ENCODE results near the gene ASCL5. TPM values are rescaled to one million over a fixed set of nuclear protein-coding genes. Genes with fewer than 3 reads are reported as not detected.

The ASCL5 gene
- not detected for polyA plus RNA-seq

- Histone ChIP-seq H3K4me3 (ENCODE audit: low read depth in 1 of 2, low read length in 2 of 2) (no peak within 1 kb of the TSS), H3K27me3 (ENCODE audit: control insufficient read depth in 1 of 2, insufficient read depth in 2 of 2, low read length in 2 of 2) (no peaks in the 10 kb centered on the region), H3K36me3 (ENCODE audit: control insufficient read depth in 2 of 2, insufficient read depth in 2 of 2, low read length in 1 of 2) (no peaks in the 10 kb centered on the region), H3K4me1 (ENCODE audit: control insufficient read depth in 2 of 2, insufficient read depth in 2 of 2, low read length in 1 of 2) (peaks cover 0 to 8% of the 10 kb centered on the region in 2 donors), H3K9me3 (ENCODE audit: control insufficient read depth in 2 of 2, insufficient read depth in 1 of 2, low read depth in 1 of 2, low read length in 1 of 2) (no peaks in the 10 kb centered on the region), H3K27ac (ENCODE audit: low read depth in 2 of 2, low read length in 1 of 2) (no peak within 1 kb of the TSS)
- WGBS, 2 donors, result 54 to 58% methylated on average over 24 of the region's 24 CpGs
Measured at GRCh38 chr1:201126832-201127754, at the start of gene ASCL5. Gene ASCL5, minus strand, starts transcription at chr1:201127184. Its CDS starts 11,812 bp downstream, at chr1:201115372.

- H3K4me1 ChIP-seq (ENCODE audit: control insufficient read depth in 2 of 2, insufficient read depth in 2 of 2, low read length in 1 of 2), result peaks cover 0 to 5% of the 10 kb centered on the region in 2 donors
- no peak overlapping the region for H3K27ac ChIP-seq (ENCODE audit: low read depth in 2 of 2, low read length in 1 of 2)
- H3K9me3 ChIP-seq (ENCODE audit: control insufficient read depth in 2 of 2, insufficient read depth in 1 of 2, low read depth in 1 of 2, low read length in 1 of 2), result no peaks in the 10 kb centered on the region
- no peaks in the 10 kb centered on the region for H3K27me3 ChIP-seq (ENCODE audit: control insufficient read depth in 1 of 2, insufficient read depth in 2 of 2, low read length in 2 of 2)
- WGBS, 2 donors, result 78 to 80% methylated on average over 7 of the region's 7 CpGs
- no peak overlapping the region for H3K4me3 ChIP-seq (ENCODE audit: low read depth in 1 of 2, low read length in 2 of 2)
- H3K36me3 ChIP-seq (ENCODE audit: control insufficient read depth in 2 of 2, insufficient read depth in 2 of 2, low read length in 1 of 2), result no peaks in the 10 kb centered on the region
Measured at GRCh38 chr1:201175820-201176500, 49.0 kb upstream of the ASCL5 start.

- H3K27ac ChIP-seq (ENCODE audit: low read depth in 2 of 2, low read length in 1 of 2), result peak overlapping the region in 1 of 2 donors; percentile 9
- H3K4me3 ChIP-seq (ENCODE audit: low read depth in 1 of 2, low read length in 2 of 2), result no peak overlapping the region
- no peaks in the 10 kb centered on the region for H3K36me3 ChIP-seq (ENCODE audit: control insufficient read depth in 2 of 2, insufficient read depth in 2 of 2, low read length in 1 of 2)
- H3K4me1 ChIP-seq (ENCODE audit: control insufficient read depth in 2 of 2, insufficient read depth in 2 of 2, low read length in 1 of 2), result peaks cover 0 to 5% of the 10 kb centered on the region in 2 donors
- H3K27me3 ChIP-seq (ENCODE audit: control insufficient read depth in 1 of 2, insufficient read depth in 2 of 2, low read length in 2 of 2), result no peaks in the 10 kb centered on the region
- H3K9me3 ChIP-seq (ENCODE audit: control insufficient read depth in 2 of 2, insufficient read depth in 1 of 2, low read depth in 1 of 2, low read length in 1 of 2), result no peaks in the 10 kb centered on the region
- 50 to 54% methylated on average over 1 of the region's 1 CpG for WGBS, 2 donors
Measured at GRCh38 chr1:201173736-201174135, 46.8 kb upstream of the ASCL5 start.

GRCh38 chr1:201172999-201173610 is 46.1 kb upstream of the ASCL5 start:
- H3K27me3 ChIP-seq (ENCODE audit: control insufficient read depth in 1 of 2, insufficient read depth in 2 of 2, low read length in 2 of 2), result no peaks in the 10 kb centered on the region
- no peaks in the 10 kb centered on the region for H3K36me3 ChIP-seq (ENCODE audit: control insufficient read depth in 2 of 2, insufficient read depth in 2 of 2, low read length in 1 of 2)
- no peak overlapping the region for H3K4me3 ChIP-seq (ENCODE audit: low read depth in 1 of 2, low read length in 2 of 2)
- H3K4me1 ChIP-seq (ENCODE audit: control insufficient read depth in 2 of 2, insufficient read depth in 2 of 2, low read length in 1 of 2), result peaks cover 0 to 5% of the 10 kb centered on the region in 2 donors
- H3K9me3 ChIP-seq (ENCODE audit: control insufficient read depth in 2 of 2, insufficient read depth in 1 of 2, low read depth in 1 of 2, low read length in 1 of 2), result no peaks in the 10 kb centered on the region
- 76 to 81% methylated on average over 4 of the region's 4 CpGs for WGBS, 2 donors
- no peak overlapping the region for H3K27ac ChIP-seq (ENCODE audit: low read depth in 2 of 2, low read length in 1 of 2)

- Histone ChIP-seq H3K27ac (ENCODE audit: low read depth in 2 of 2, low read length in 1 of 2) (no peak overlapping the region), H3K9me3 (ENCODE audit: control insufficient read depth in 2 of 2, insufficient read depth in 1 of 2, low read depth in 1 of 2, low read length in 1 of 2) (no peaks in the 10 kb centered on the region), H3K4me3 (ENCODE audit: low read depth in 1 of 2, low read length in 2 of 2) (no peak overlapping the region), H3K36me3 (ENCODE audit: control insufficient read depth in 2 of 2, insufficient read depth in 2 of 2, low read length in 1 of 2) (no peaks in the 10 kb centered on the region), H3K27me3 (ENCODE audit: control insufficient read depth in 1 of 2, insufficient read depth in 2 of 2, low read length in 2 of 2) (no peaks in the 10 kb centered on the region), H3K4me1 (ENCODE audit: control insufficient read depth in 2 of 2, insufficient read depth in 2 of 2, low read length in 1 of 2) (peaks cover 0 to 5% of the 10 kb centered on the region in 2 donors)
- 73 to 88% methylated on average over 4 of the region's 4 CpGs for WGBS, 2 donors
Measured at GRCh38 chr1:201172326-201172725, 45.3 kb upstream of the ASCL5 start.

- no peaks in the 10 kb centered on the region for H3K9me3 ChIP-seq (ENCODE audit: control insufficient read depth in 2 of 2, insufficient read depth in 1 of 2, low read depth in 1 of 2, low read length in 1 of 2)
- H3K27me3 ChIP-seq (ENCODE audit: control insufficient read depth in 1 of 2, insufficient read depth in 2 of 2, low read length in 2 of 2), result no peaks in the 10 kb centered on the region
- peaks cover 0 to 3% of the 10 kb centered on the region in 2 donors for H3K4me1 ChIP-seq (ENCODE audit: control insufficient read depth in 2 of 2, insufficient read depth in 2 of 2, low read length in 1 of 2)
- no peaks in the 10 kb centered on the region for H3K36me3 ChIP-seq (ENCODE audit: control insufficient read depth in 2 of 2, insufficient read depth in 2 of 2, low read length in 1 of 2)
- 7 to 9% methylated on average over 48 of the region's 48 CpGs for WGBS, 2 donors
- H3K27ac ChIP-seq (ENCODE audit: low read depth in 2 of 2, low read length in 1 of 2), result peak overlapping the region; percentile 84 to 93
- H3K4me3 ChIP-seq (ENCODE audit: low read depth in 1 of 2, low read length in 2 of 2), result peak overlapping the region; percentile 51 to 60
Measured at GRCh38 chr1:201171063-201172036, 44.4 kb upstream of the ASCL5 start.

- 4% methylated on average over 26 of the region's 26 CpGs for WGBS, 2 donors
- H3K36me3 ChIP-seq (ENCODE audit: control insufficient read depth in 2 of 2, insufficient read depth in 2 of 2, low read length in 1 of 2), result no peaks in the 10 kb centered on the region
- H3K27me3 ChIP-seq (ENCODE audit: control insufficient read depth in 1 of 2, insufficient read depth in 2 of 2, low read length in 2 of 2), result no peaks in the 10 kb centered on the region
- peak overlapping the region; percentile 84 to 93 for H3K27ac ChIP-seq (ENCODE audit: low read depth in 2 of 2, low read length in 1 of 2)
- no peaks in the 10 kb centered on the region for H3K9me3 ChIP-seq (ENCODE audit: control insufficient read depth in 2 of 2, insufficient read depth in 1 of 2, low read depth in 1 of 2, low read length in 1 of 2)
- peak overlapping the region; percentile 51 to 60 for H3K4me3 ChIP-seq (ENCODE audit: low read depth in 1 of 2, low read length in 2 of 2)
- peaks cover 0 to 3% of the 10 kb centered on the region in 2 donors for H3K4me1 ChIP-seq (ENCODE audit: control insufficient read depth in 2 of 2, insufficient read depth in 2 of 2, low read length in 1 of 2)
Measured at GRCh38 chr1:201170533-201171062, 43.6 kb upstream of the ASCL5 start.

- Histone ChIP-seq H3K9me3 (ENCODE audit: control insufficient read depth in 2 of 2, insufficient read depth in 1 of 2, low read depth in 1 of 2, low read length in 1 of 2) (no peaks in the 10 kb centered on the region), H3K27me3 (ENCODE audit: control insufficient read depth in 1 of 2, insufficient read depth in 2 of 2, low read length in 2 of 2) (no peaks in the 10 kb centered on the region), H3K4me3 (ENCODE audit: low read depth in 1 of 2, low read length in 2 of 2) (peak overlapping the region in 1 of 2 donors; percentile 60), H3K27ac (ENCODE audit: low read depth in 2 of 2, low read length in 1 of 2) (peak overlapping the region; percentile 50 to 93), H3K36me3 (ENCODE audit: control insufficient read depth in 2 of 2, insufficient read depth in 2 of 2, low read length in 1 of 2) (no peaks in the 10 kb centered on the region), H3K4me1 (ENCODE audit: control insufficient read depth in 2 of 2, insufficient read depth in 2 of 2, low read length in 1 of 2) (peaks cover 0 to 3% of the 10 kb centered on the region in 2 donors)
- 79 to 88% methylated on average over 2 of the region's 2 CpGs for WGBS, 2 donors
Measured at GRCh38 chr1:201169971-201170532, 43.1 kb upstream of the ASCL5 start.

All from esophagus (tissue), 2 donors.